Fibroblast of skin of left biceps (primary cell): ENCODE measurements around the gene C2orf69.

Experiments
- DNase-seq, 2 experiments: peaks; one replicate each; pipeline ENCODE4 v3.0.0-alpha.2; 2013; ENCODE audit warnings: low read depth in 2 of 2

C2orf69 gene

DNA sequence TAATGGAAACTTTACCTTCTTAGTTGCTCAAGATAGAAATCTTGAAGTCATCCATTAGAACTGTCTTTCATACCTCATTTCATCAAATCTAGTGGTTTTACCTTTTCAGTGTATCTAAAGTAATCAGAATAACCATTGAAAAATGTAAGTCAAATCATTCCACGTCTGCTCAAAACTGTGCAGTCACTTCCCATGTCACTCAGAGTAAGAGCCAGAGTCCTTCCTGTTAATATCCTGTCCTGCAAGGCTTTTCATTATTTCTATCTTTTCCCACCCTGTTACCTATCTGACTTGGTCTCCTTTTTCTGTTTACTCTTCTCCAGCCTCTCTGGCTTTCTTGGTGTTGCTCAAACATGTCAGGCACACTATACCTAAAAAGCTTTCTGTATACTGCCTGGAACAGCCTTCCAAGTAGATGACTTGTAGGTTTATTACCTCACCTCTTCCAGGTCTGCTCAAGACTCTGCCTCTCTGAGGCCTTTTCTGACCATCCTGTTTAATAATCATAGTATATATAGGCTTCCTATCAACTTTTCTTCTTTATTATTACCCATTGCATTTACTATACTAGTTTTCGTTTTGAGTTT is 3.4 kb downstream of the C2orf69 start:
- DNase-seq = no peak

DNA sequence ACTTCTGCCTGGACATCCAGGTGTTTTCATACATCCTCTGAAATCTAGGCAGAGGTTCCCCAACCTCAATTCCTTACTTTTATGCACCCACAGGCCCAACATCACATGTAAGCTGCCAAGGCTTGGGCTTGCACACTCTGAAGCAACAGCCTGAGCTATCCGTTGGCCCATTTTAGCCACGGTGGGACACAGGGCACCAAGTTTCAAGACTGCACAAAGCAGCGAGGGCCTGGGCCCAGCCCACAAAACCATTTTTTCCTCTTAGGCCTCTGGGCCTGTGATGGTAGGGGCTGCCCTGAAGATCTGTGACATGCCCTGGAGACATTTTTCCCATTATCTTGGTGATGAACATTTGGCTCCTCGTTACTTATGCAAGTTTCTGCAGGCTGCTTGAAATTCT is 5.9 kb downstream of the C2orf69 start:
- DNase-seq = no peak

DNA sequence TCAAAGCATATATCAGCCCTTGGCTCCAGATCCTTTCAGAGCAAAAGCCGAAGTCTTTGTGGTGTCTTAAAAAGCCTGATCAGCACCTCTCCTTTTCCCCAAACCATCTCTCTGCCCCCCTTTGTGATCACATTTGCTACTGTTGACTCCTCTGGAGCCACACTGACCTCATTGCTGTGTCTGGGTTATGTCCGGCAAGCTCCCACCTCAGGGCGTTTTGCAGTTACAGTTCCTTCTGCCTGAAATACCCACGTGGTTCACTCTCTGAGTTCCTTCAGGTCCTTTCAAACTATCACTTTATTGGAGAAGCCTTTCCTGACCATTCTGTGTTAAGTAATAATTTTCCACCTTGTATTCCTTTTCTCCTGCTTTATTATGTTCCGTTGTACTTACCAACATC is 11.8 kb downstream of the C2orf69 start:
- no peak for DNase-seq

DNA sequence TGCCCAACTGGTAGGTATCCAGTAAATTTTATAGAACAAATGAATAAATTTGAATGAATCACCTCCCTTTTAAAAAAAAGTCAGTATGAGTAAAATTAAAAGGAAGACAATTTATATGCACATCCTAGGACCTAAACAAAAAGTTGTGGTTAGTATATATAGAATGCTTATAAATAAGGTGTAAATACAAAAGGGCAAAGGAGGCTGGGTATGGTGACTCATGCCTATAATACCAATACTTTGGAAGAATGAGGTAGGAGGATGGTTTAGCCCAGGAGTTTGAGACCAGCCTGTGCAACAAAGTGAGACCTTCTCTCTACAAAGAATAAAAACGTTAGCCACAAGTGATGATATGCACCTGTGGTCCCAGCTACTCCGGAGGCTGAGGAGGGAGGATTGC is 12.8 kb downstream of the C2orf69 start:
- DNase-seq = no peak

DNA sequence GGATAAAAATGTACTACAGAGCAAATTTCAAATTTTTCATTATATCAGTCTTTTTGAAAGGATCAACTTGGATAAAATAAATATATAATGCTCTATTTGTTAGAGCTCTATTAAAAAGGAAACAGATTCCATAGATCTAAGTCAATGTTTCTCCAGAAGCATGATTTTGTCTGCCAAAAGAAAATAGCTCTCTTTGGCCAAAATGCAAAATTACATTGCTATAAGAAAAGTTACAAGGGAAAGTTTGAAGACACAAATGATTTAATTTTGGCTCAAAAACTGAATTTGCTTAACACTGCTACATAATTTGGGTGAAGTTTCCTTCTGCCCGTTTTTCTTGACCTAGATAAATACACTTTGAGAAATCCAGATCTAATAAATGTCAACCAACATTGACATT is 15.7 kb downstream of the C2orf69 start:
- no peak for DNase-seq

DNA sequence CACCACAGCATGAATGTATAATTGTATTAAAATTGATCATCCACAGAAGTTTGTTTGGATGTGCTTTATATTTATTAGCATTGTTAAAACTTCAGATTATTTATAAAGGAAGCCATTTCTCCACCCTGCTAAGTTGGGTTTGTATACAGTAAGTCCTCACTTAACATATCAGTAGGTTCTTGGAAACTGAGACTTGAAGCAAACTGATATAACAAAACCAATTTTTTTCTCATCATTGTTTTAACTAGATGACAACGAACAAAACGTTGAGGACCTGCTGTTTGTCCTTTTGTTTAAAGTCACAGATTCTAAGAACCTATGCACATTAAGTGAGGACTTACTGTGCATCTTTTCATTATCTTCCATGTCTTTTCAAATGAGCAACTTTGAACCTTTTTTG is 17.1 kb downstream of the C2orf69 start:
- DNase-seq = no peak

DNA sequence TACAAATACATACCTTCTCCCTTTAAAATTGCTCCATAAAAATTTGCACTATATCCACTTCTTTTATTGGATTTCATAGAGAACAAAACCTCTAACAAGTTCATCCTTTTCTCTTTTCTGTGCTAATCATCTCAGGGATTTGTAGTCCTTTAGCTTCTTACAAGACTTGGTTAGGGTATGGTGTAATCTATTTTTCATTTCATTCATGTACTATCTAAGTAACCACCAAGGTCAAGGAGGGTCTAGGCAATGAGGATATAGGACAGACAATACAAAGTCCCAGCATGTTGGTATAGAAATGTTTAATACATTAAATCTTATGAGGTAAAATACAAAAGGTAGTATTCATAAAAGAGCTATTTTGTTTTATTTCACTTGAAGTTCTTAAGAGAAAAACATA is 17.5 kb downstream of the C2orf69 start:
- DNase-seq = no peak

DNA sequence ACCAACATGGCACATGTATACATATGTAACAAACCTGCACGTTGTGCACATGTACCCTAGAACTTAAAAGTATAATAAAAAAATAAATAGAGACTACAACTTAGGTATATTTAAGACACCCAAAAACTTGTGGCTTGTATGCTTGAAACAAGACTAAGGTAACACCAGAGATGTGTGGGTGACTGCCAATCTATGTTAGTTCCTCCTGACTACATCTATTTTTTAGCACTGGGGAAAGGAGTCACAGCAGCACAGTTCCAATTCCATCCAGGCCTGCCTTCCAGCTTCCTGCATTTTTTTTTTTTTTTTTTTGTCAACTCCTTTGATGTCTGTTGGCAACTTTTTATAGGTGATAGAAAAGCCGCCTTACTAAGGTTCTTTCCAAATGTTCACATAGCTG is 18.2 kb downstream of the C2orf69 start:
- DNase-seq = no peak

DNA sequence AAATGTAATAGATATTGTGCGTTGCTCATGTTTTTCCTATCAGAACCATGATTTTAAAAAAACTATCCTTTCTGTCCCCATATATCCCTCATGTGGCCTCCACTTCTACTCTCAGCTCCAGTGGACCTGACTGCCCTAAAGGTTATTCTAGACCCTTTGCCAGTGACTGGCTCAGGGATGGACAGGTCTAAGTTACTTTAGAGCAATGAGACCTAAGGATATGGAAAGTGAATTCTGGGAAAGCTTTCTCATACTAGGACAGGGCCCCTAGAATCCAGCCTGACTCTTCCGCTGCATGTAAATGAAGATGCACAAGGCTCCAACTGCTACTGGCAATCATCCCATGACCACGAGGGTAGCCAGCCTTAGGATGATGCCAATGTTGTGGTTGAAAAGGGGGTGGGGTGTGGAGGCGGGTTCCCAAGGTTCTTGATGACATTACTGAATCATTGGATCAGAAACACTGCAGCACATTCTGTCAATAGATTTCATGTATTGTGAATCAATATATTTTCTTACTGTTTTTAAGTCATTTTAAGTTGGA is 21.3 kb downstream of the C2orf69 start:
- no peak for DNase-seq

DNA sequence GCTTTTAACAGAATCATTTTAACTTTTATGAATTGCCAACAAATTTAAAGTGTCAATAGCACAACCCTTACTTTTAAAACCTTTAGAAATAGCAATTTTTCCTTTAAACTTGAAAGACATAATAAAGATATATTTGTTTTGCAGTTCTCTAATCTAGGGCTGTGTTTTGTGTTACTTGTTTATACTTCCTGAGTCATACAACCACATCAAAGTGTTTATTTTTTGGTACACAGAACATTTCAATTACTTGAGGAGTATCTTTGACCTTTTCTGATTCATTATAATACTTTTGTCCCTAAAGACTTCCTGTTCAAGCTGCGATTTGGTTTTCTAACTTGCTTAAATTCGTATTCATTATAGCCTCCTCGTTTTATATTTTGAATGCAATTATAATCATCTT is 22.4 kb downstream of the C2orf69 start:
- DNase-seq = no peak

DNA sequence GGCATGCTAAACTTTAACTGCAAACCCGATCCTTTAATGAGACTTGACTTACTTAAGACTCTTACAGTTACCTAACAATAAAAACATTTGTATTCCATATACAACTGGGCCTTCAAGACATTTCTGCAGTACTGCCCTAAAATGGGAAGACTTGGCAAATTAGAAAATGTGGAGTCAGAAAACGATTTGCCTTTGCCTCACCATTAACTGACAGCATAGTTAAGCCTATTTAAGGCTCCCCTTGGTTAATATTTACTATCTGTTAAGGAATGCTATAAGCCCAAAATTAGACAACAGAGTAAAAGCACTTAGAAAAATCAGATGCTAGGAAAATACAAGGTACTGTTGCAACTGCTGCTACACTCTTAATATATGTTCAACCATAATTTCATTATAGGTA is 25.5 kb downstream of the C2orf69 start:
- DNase-seq = no peak

DNA sequence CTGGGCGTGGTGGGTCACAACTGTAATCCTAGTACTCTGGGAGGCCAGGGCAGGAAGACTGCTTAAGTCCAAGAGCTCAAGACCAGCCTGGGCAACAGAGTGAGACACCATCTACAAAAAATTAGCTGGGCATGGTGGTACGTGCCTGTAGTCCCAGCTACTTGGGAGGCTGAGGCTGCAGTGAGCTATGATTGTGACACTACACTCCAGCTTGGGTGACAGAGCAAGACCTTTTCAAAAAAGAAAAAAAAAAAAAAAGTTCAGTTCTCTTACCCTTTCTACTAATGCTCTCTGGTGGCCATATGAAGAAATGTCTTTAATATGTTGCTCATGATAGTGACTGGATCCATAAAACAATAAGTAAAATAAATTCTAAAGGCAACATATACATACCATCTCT is 29.3 kb downstream of the C2orf69 start:
- no peak for DNase-seq

DNA sequence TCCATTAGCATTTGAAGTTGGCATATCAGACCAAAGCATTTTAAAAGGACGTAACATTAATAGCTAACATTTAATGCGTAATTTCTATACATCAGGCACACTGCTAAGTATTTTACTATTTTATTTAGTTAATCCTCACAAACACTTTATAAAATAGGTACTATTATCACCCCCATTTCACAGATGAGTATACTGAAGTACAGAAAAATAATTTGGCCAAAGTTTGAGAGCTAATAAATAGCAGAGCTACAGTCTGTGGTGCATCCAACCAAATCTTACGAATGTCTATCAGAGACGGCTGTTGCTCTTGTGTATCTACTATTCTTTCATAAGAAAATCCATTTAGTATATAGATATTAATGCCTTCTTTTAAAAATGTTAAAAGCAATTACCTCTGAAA is 32.3 kb downstream of the C2orf69 start:
- DNase-seq = no peak

DNA sequence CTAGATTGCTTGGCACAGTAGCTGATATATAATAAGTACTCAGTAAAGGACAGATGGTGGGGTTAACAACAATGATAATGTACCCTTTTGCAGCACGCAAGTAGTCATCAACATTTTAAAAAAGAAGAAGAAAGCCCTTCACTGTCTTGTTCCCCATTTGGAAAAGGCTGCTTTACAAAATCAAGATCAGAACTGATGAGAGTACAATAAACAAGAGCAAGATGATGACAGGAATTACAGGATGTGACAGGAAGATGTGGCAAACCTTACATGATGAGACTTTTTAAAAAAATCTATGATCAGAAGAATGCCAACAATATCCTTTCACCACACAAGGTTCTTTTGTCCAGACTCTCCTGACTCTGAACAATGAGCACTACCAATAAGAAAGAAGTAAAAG is 35.1 kb downstream of the C2orf69 start:
- DNase-seq = no peak

DNA sequence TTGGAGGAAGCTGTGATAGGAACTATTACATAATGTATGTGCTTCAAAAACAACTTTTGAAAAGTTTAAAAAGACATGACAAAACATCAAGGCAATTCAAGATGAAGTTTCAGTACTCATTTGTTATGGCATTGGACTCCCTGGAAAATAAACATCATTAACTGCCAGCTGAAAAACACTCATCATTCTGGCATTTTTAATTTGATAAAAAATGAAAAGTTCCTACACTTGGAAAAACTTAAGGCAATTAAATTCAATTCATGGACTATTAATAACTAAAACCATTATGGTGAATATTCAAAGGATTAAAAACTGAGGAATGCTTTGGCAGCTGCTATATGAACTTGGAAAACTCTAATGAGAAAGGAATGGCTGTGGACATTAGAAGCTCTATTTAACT is 35.7 kb downstream of the C2orf69 start:
- DNase-seq = no peak

DNA sequence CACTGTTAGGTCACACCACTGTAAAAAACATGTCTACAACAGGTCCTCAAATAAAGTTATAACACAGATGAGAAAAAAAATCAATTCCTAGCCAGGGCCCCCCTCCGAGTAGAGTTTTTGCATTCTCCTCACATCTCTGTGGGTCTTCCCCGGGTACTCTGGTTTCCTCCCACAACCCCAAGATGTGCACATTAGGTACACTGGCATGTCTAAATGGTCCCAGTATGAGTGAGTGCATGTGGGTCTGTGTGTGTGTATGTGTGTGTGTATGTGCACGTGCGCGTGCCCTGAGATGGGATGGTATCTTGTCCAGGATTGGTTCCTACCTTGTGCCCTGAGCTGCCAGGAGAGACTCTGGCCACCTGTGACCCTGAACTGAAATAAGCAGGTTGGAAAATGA is 39.3 kb downstream of the C2orf69 start:
- DNase-seq = no peak

DNA sequence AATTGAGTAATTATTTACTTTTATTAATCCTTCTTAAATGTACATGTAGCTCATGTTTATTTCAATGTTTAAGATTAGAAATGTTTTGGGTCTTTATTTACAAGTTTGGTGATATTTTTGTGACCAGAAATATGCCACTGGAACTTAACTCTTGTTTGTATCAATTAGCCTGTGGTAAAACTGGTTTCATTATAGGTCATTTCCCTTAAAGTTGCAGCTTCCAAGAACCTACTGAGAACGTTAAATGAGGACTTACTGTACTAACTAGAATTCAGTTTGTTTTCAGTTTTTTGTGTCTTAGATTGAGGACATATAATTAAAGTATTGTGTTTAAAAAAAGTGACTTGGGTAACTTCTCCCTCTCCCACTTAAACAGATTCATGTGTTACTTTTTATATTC is 39.9 kb downstream of the C2orf69 start:
- no peak for DNase-seq

DNA sequence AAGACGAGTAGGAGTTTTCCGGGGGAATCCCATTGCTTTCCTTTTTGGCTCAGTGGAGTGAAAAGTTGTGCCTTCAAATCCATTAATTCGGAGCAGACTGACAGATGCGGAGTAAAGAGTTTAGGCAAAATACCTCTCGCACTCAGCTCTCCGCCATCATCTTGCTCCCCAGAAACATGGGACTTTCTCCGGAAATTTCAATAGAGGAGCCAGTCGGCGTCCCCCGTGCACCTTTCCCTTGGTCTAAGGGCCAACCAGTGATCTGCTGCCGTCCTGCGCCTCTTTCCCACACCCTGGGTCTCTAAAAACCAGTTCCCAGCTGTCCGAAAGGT is 43.9 kb downstream of the C2orf69 start:
- DNase-seq = no peak

DNA sequence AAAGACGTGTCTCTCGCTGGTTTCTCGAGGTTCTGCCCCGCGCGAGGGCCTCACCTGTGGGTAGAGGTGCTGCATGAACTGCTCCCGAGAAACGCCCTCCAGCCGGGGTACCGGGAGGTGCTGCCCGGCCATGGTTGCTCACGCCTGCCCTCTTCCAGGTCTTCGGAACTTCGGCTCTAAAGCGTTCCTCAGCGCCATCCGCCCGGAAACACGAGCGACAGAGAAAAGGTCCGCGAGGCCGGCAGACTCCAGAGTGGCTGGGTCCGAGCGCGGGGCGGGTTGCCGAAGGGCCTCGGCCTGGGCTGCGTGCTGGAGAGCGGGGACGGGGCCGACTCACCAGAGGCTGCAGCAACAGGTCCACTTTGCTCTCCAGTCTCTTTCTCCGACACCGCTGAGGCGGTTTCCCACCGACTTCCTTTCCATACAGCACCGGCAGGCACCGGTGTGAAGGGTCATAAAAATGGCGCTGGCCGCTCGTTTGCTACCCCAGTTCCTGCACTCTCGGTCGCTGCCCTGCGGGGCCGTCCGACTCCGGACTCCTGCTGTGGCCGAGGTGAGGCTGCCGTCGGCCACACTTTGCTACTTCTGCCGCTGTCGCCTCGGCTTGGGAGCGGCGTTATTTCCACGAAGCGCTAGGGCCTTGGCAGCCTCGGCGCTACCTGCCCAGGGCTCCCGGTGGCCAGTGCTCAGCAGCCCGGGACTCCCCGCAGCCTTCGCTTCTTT is 44.4 kb downstream of the C2orf69 start, which contains the start of the genes MAIP1 and TYW5:
TSS of gene MAIP1 (plus strand) at position 244 of the 723 bp plus-strand sequence. CDS start at position 461, 217 bp downstream.
TSS of gene TYW5 (minus strand) at position 153 of the 723 bp plus-strand sequence. CDS start at position 132, 21 bp downstream.
- DNase-seq = peak; percentile 53 to 56

DNA sequence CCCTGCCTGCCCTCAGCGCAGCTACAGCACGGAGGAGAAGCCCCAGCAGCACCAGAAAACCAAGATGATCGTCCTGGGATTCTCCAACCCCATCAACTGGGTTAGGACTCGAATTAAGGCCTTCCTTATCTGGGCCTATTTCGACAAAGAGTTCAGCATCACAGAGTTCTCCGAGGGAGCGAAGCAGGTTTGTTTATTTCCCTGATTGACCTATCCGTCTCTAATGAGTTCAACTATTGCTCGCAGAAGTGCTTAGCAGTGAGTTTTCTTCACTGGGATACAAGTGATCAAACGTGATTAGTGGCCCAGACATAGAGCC is 44.9 kb downstream of the C2orf69 start:
- no peak for DNase-seq

DNA sequence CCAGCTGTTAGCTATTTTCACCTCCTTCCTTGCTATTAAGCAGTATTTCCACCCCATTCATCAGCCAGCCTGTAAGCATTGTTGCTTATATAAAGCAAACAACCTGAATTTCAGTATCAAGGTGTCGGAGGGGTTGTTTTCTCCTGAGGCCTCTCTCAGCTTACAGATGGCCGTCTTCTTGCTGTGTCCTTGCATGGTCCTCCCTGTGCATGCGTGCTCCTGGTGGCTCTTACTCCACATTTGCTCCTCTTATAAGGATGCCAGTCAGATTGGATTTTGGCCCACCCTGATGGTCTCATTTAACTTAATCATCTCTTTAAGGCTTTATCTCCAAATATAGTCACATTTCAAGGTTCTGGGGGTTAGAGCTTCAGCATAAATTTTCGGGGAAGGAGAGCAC is 46.9 kb downstream of the C2orf69 start:
- DNase-seq = no peak

DNA sequence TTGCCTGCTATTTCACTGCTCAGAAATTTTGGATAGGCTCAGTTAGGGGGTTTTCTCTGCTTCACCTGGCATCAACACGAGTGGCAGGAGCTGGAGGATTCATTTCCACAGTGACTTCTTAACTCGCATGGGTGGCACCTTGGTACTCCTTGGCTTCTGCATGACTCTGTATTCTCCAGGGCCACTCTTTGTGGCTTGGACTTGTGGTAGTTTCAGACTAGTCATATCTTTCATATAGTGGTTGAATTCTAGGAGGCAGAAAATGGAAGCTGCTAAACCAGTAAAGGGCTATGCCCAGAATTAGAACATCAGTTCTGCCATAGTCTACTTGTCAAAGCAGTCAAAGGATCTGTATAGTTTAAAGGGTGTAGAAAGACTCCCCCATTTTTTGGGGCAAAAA is 51.1 kb downstream of the C2orf69 start:
- DNase-seq = no peak

DNA sequence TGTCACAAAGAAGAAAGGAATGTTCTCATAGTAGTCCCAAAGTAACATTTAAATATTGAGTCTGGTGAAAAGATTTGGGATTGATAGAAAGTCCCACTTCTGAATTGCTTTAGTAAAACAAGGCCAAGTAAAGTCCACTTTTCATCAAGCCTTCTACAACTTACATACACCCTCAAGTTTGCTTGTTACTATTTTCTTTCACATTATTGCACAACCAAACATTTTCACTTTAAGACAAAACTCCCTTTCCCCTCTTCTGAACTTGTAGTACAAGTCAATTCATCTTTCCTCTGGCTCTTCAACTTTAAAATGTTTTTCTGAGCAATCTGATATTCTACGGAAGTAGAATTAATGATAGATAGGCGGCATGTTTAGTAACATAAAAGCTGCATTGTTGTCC is 55.3 kb downstream of the C2orf69 start:
- DNase-seq = no peak

DNA sequence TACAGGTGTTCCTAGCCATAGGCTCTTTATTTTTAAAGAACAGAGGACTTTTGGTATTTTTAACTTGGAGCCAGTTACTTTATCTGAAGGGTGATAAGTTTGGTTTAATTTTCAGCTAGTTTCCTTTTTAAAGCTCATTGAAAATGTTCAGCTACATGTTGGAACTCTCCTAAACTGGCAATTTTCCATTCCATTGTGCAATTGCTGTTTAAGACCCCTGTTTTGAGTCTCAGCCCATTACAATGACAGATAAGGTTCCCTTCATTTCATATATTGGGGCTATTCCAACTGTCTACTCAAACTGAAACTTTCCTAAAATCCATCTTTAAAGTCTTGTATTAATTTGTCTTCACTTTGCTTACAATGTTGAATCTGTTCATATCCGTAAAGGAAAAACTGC is 55.9 kb downstream of the C2orf69 start:
- no peak for DNase-seq
